BJ (cell line): ENCODE results near the gene PASK. TPM values are rescaled to one million over a fixed set of nuclear protein-coding genes. Genes with fewer than 3 reads are reported as not detected.

Experiments used
- CTCF ChIA-PET: fragments of 350-600 bp; formaldehyde crosslinking; extraction: SDS; loops from one replicate; lab custom pipeline; 2021; ENCODE audit warnings: antibody characterized with exemption, inconsistent platforms; lab: Yijun Ruan, JAX
- POLR2A ChIA-PET: fragments of 300-600 bp; sonication (Branson Sonifier 250); formaldehyde crosslinking; extraction: SDS; loops from one replicate; lab custom pipeline; 2021; ENCODE audit warnings: antibody characterized with exemption; lab: Charles Lee
- DNase-seq: peaks from one replicate; pipeline ENCODE4 v3.0.0-alpha.2; 2011; ENCODE audit warnings: low read depth
- H3K27me3 ChIP-seq: 2 replicates; pipeline ENCODE4 v1.6.0; 2011; ENCODE audit warnings: low read length; ENCODE audit not compliant: control insufficient read depth, insufficient read depth
- H3K36me3 ChIP-seq: 2 replicates; pipeline ENCODE4 v1.5.1; 2011; ENCODE audit warnings: low read length; ENCODE audit not compliant: control insufficient read depth, insufficient read depth
- H3K4me3 ChIP-seq: 2 replicates; pipeline ENCODE4 v1.5.1; 2011; ENCODE audit warnings: low read depth, mild to moderate bottlenecking, control low read depth, low read length
- polyA plus RNA-seq: library from polyadenylated mRNA; depleted of rRNA; stranded (reverse); fragments of >200 nt; gene quantifications from 2 replicates; pipeline ENCODE4 v1.2.3, GENCODE V29; 2011
- TF ChIP-seq, protein P1 (sequence below): IDR thresholded peaks from 2 replicates; pipeline ENCODE4 v1.5.1; 2011; ENCODE audit warnings: low read depth, mild to moderate bottlenecking, control low read depth, inconsistent platforms, low read length, moderate library complexity; ENCODE audit not compliant: insufficient read depth

PASK gene
- polyA plus RNA-seq, 1 experiment, result 3.4 TPM

DNA sequence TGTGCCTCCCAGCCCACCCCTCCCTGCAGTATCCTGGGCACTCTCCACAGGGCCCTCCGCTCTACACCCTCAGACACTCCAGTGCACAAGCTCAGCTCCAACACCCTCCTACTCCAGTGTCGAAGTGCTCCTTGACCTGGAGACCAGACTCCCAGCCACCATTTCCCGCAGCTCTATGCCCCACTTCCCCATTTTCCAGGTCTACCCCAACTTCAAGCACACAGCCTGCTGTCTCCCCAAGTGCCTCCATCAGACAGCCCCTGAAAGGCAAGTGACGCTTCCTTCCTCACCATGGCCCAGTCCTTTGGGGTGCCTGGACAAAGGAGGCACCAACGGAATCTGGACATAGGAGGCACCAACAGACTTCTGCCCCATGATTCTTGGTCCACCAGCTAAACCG is 7.2 kb downstream of the PASK start:
- no peaks in the 10 kb centered on the region; the same call in 1 of the 2 replicates for H3K36me3 ChIP-seq
- no peak overlapping the region for H3K4me3 ChIP-seq
- POLR2A ChIA-PET, result no interaction called here
- CTCF ChIA-PET, result no interaction called here
- DNase-seq, result no peak
- TF ChIP-seq, protein P1, sequence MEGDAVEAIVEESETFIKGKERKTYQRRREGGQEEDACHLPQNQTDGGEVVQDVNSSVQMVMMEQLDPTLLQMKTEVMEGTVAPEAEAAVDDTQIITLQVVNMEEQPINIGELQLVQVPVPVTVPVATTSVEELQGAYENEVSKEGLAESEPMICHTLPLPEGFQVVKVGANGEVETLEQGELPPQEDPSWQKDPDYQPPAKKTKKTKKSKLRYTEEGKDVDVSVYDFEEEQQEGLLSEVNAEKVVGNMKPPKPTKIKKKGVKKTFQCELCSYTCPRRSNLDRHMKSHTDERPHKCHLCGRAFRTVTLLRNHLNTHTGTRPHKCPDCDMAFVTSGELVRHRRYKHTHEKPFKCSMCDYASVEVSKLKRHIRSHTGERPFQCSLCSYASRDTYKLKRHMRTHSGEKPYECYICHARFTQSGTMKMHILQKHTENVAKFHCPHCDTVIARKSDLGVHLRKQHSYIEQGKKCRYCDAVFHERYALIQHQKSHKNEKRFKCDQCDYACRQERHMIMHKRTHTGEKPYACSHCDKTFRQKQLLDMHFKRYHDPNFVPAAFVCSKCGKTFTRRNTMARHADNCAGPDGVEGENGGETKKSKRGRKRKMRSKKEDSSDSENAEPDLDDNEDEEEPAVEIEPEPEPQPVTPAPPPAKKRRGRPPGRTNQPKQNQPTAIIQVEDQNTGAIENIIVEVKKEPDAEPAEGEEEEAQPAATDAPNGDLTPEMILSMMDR, result no peak
- no peaks in the 10 kb centered on the region for H3K27me3 ChIP-seq

DNA sequence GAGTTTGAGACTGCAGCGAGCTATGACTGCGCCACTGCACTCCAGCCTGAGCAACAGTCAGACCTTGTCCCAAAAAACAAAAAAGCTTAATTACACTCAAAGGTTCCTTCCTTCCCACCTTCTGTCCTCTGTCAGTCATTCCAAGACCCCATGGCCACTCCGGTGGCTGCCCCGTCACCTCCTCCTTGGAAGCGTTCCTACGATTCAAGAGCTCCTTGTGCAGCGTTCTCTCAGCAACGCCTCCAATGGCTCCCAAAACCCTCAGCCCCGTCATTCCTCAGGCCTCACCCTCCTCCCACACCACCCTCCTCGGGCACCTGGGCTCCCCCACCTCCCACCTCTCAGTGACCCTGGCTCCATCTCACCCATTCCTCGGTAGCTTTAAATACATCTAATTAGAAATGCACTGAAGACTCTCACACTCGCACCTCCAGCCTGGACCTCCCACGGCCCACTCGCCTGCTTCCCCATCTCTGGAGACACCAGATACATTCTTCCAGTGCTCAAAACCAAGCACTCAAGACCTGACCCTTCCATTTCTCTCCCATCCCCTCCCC is 8.0 kb downstream of the PASK start:
- TF ChIP-seq, protein P1, result no peak
- CTCF ChIA-PET, result no interaction called here
- Histone ChIP-seq H3K27me3 (no peaks in the 10 kb centered on the region), H3K4me3 (no peak overlapping the region), H3K36me3 (no peaks in the 10 kb centered on the region; the same call in 1 of the 2 replicates)
- POLR2A ChIA-PET, result no interaction called here
- no peak for DNase-seq

DNA sequence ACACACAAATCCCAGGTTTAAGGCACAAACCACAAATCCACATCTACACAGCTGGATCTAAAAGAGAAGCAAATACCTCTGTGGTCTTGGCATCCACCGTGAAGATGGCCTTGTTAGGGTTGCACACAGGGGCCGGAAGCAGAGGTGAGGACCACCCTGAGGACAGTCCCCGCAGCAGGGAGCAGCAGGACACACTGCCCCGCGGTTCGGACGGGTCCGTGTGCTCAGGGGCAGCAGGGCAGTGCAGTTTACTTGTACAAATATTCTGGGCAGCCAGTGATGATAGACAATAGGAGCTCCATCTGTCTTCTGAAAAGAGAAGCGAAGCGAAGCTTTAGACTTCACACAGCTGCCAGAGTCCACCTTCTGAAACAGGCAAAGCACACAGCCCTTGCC is 8.8 kb downstream of the PASK start:
- POLR2A ChIA-PET, result no interaction called here
- TF ChIP-seq, protein P1, result no peak
- CTCF ChIA-PET, result no interaction called here
- no peak for DNase-seq
- H3K4me3 ChIP-seq, result no peak overlapping the region
- H3K27me3 ChIP-seq, result no peaks in the 10 kb centered on the region
- H3K36me3 ChIP-seq, result no peaks in the 10 kb centered on the region; the same call in 1 of the 2 replicates

DNA sequence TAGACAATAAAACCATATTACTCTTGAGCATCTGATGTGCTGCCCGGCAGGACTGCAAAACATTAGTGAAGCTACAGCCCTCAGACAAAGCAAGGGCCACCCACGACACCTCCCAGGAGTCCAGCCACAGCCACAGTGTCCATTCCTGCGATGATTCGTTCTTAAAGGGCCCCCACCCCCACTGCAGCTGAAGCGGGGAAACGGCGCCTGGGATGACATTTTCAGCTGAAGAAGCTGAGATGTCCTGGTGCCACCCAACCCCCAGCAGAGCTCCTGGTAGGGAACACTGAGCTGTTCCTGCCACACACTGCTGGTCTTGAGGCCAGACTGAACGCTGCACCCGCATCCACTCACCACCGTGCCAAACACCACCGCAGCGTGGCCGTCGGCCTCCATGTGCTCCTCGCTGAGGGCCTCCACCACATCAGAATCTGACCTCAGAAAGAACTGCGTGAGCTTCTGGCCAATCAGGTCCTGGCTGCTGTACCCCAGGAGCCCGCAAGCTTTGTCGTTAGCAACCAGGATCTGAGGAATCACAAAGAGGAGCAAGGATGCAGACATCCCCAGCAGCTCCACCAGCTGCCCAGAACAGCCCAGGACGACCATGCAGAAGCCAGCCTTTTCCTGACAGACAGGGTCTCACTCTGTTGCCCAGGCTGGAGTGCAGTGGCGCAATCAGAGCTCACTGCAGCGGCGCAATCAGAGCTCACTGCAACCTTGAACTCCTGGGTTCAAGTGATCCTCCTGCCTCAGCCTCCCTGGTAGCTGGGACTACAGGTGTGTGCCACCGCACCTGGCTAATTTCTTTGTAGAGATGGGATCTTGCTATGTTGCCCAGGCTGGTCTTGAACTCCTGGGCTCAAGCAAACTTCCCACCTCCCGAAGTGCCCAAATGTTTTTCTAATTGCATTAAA is 9.5 kb downstream of the PASK start:
- TF ChIP-seq, protein P1, result no peak
- no peaks in the 10 kb centered on the region for H3K27me3 ChIP-seq
- no peaks in the 10 kb centered on the region; the same call in 1 of the 2 replicates for H3K36me3 ChIP-seq
- ChIA-PET CTCF (no interaction called here), POLR2A (no interaction called here)
- no peak overlapping the region for H3K4me3 ChIP-seq
- DNase-seq, result no peak

DNA sequence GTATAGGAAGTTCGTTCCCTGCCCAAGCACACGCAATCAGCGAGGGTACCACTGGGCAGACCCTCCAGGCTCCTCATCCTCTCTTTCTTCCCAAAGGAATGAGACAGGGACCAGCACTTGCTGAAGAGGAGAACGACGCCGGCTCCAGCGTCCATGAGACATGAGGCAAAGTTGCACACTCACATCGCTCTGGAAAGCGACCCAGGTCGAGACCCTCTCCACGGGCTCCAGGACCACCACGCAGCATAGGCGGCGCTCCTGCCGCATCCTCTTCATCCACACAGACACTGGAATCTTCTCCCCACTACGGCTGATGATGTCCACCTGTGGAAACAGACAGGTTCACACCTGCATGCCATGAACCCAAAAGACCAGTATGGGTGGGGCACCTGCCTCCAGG is 10.8 kb downstream of the PASK start:
- TF ChIP-seq, protein P1, result no peak
- POLR2A ChIA-PET, result no interaction called here
- H3K4me3 ChIP-seq, result no peak overlapping the region
- no peaks in the 10 kb centered on the region for H3K27me3 ChIP-seq
- CTCF ChIA-PET, result interaction anchor here (1.2 kb wide), 1 partner anchor 15 kb away, joined by 3 read pairs; no protein-coding TSS in a partner anchor
- no peak for DNase-seq
- H3K36me3 ChIP-seq, result no peaks in the 10 kb centered on the region; the same call in 1 of the 2 replicates
